HG03432 (cell line): Measurements from ENCODE around the gene STAP2.

Experiments
- ATAC-seq: cut with Tn5 transposase; IDR thresholded peaks from one replicate; pipeline ENCODE4 v1.9.1; 2021; ENCODE audit warnings: mild to moderate bottlenecking, moderate library complexity; ENCODE audit not compliant: unreplicated experiment

The STAP2 gene

GRCh38 chr19:4371247-4372164 lies 32.9 kb upstream of the STAP2 start:
- no peak for ATAC-seq

DNA sequence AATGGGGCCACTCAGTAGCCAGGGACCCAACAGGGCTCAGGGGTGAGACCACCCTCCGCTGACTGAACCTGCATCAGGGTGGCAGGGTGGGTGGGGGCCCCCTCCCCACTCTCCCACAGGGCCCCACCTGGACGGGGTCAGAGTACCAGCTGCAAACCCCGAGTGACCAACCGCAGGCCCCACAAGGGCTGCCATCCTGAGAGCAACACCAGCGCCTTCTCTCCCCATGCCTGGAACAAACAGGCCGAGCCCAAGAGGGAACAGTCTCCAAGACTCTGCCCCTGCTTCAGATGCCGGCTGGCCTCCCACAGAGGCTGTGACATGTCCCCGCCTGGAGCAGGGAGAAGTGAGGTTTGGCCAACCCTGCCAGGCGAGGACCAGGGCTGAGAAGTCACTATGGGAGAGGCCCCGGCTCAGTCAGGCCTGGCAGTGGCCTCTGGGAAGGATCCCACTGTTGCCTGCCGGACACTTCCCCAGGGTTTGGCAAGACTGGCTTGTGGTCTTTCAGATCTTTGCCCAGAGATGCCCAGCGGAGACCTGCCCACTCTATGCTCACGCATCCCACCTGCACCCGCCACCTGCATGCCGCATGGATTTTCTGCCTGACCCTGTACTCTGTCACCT lies 31.9 kb upstream of the STAP2 start:
- ATAC-seq, result no peak

DNA sequence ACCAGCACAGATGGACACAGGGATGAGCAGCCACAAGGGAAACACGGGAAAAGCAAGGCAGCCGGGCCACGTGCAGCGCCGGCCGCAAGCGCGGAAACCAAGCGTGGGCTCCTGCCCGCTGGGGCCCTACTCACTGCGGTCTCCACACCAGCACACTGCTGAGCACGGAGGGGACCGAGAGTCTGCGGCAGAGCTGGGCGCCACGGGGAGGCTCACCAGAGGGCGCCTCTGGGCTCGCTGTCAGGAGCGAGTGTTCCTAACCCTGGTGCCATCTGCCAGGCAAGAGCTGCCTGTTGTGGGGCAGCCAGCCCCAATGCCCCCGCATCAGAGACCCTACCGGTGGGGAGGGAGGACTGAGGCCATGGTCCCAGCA lies 31.2 kb upstream of the STAP2 start:
- peak; percentile 50 for ATAC-seq

DNA sequence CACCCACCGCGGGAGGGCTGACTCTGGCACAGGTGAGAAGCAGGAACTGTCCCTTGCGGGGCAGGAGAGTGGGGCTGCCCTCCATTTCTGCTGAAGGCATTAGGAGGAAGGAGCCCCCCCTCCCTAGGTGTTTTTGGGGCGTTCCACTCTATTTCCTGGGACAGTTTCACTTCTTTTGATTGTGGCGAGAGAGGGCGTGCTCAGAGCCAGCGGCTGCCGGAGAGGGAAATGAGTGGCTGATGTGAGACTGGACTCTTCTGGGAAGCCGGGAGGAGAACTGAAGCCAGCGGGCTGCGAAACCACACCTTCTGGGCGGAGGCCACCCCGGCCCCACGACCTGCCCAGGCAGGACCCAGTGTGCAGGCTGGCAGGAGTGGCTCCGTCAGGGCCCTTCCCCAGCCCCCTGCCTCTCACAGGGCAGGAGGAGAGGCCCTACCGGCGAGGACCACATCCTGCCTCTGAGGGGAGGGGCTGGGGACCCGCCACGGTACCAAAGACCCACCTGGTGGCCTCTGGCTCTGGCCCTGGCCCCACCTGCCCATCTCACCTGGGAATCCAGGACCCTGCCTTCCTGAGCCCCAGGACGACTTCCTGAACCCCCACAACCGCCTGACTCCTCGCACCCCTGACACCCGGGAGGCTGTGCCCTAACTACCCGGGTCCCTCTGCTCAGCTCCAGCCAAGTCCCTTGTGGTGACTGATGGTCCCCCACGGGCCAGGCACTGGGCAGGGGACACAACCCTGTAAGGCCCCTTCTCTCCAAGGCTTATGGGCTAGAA lies 30.7 kb upstream of the STAP2 start:
- peak; percentile 52 for ATAC-seq

DNA sequence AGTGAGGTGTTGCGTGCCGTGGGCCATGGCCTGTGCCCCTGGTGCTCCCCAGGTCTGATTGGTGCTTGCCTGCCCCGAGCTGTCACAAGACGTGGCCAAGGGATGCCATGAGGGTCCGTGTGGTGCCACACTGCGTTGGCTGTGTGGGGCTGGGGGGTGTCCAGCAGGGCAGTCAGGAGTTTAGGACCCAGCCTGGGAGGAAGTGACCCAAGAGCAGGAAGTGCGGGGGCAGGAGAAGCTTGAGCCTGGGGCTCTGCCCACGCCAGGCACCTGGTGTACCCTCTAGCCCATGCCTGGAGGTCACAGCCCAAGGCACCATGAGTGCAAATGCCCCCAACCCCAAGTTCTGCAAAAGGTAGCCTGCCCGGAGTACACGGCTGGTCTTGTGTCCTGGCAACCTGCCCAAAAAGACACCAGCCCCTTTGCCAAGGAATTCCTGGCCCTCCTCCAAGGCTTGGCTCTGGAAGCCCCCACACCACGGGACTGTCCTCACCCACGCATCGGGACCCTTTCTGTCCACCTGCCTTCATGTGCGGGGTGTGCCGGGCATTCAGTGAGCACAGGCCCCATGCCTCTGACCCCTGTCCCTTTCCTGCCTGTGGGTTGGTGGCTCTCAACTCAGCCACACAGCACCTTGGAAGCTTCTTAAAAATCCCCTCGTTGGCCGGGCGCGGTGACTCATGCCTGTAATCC lies 29.6 kb upstream of the STAP2 start:
- no peak for ATAC-seq

DNA sequence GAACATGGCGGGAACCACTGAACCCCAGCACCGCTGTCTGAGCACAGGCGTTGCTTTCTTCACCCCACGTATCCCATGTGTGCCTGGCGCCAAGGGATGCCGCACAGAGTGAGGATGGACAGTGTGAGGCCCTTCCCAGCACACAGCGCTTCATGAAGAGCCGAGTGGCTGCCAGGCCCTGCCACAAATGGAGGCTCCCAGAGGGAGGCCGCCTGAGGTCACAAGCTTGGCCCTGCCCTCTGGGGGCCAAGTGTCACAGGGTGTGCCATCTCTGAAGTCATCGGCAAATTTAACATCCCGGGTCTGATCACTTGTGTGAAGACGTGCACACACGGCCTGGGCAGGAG lies 29.1 kb upstream of the STAP2 start:
- no peak for ATAC-seq

- ATAC-seq, result no peak
These were observed 28.7 kb upstream of the STAP2 start for GRCh38 chr19:4367336-4367723.

DNA sequence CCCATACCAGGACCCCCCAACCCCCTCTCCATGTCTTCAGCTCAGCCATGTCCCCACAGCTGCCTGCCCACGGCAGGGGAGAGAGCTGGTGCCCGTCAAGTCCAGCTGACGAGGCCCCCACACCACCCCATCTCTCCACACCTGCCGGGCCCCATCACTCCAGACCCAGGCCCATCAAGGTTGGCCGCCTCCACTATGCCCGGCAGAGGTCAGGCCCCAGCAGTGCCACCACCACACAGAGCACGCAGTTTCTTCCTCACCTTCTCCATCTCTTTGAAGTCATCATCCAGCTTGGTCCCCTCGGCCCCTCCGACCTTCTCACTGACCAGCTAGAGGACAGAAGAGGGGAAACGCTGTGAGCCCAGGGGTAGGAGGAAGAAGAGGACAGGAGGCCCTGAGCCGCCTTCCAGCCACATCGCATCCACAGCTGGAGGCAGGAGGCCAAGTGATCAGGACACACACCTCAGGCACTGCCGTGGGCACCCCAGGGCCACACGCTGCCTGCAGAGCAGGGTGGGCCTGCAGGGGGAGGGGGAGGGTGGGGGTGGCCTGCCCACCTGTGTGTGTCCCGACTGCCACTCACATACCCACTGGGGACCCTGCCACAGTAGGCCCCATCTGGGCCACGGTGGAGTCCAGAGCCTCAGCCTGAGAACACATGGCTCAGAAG lies 28.2 kb upstream of the STAP2 start:
- no peak for ATAC-seq

DNA sequence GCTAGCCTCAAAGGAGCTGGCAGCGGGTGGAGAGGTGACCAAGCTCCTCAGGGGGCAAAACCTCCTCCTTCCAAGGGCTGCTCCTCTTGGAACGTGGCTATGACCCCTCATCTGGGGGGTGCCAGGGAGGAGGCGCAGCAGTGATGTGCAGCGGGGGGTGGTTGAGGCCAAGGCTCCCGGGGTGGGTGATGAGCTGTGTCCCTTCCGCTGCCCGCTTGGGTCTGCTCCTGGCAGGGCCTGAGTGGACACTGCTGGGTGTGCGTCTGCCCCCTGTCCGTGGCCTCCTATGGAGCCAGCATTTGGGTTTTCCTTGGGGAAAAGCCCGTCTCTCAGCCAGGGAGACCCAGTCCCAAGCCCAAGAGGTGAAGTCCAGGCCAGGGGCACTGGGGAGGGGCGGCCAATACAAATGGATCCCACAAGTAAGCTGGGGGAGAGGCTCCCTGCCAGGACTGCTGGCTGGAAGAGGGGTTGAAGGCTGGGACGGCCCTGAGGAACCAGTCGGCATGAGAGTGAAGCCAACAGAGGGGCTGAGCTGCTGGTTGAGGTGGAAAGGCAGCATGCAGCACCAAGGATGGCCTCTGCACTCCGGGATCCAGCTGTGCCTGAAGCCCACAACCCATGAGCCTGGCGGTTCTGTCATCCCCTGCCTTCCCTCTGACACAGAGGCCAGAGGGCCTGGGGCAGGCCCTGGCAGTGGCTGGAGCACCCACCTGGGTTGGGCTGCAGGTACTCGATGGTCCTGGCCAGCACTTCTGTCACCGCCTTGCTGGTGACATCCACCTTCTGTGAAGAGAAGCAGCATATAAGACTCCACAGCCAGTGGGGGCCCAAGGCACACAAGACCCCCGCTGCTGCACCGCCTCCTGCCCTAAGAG lies 27.4 kb upstream of the STAP2 start:
- ATAC-seq, result no peak

- no peak for ATAC-seq
These were observed 26.7 kb upstream of the STAP2 start for GRCh38 chr19:4365341-4365740.

DNA sequence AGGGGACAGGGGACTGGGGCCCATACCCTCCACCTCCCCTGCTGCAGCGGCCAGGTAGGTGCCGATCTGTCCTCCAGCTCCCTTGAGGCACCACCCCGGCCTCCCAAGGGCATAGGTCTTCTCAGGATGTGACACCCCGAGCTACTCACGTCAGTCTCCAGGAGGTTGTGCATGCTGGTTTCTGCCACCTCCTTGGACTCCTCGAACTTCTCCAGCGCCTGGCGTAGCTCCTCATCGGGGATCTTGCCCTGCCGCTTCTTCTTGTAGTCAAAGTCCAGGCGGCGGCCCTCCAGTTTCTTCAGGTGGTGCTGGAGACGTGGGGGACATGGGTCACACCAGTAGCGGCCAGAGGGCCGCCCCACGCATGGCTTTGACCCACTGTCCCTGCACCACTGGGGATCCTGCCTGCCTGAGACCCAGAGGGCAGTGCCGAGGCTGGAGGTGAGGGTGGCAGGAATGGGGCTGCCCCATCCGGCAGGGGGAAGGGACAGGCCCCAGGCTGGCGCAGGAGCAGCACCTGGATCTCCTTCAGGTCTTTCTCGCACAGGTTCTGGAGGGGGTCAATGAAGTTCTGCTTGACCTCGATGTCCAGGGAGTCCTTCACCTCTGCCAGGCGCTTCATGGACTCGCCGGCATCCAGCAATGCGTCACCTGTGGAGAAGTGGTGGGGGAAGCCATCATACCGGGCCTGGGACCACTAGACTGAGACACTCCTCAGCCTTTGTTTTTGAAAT lies 25.1 kb upstream of the STAP2 start:
- ATAC-seq, result no peak

DNA sequence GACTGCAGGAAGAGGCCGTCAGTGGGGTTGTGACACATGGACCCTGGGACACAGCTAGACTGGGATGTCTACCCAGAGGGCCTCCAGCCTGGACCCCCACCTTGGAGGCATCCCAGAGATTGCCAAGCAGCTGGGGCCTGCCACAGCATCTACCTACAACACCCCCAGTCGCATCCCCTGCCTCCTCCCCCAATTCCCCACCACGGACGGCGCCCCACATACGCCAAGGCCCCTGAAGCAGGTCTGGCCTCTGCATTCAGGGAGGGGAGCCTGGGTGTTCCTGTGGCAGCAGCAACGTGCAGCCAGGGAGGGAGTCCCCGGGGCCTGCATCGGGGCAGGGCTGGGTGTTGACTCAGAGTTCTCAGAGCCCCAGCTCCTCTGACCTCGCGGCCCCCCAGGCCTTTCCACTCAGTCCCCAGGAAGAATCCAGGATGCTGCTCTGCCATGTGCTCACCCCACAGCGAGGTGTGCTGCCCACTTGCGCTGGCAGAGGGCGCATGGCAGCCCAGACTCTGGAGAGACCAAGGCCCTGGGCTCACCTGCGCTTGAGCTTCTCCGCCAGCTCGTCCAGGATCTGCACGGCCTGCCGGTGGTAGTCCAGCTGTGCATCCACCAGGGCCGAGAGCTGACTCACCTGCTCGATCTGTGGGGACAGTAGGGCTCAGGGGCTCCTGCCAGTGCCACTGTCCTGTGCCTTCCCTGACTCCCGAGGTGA lies 24.4 kb upstream of the STAP2 start:
- no peak for ATAC-seq

- no peak for ATAC-seq
These were observed 23.6 kb upstream of the STAP2 start for GRCh38 chr19:4362101-4362828.

GRCh38 chr19:4361152-4362046 lies 22.8 kb upstream of the STAP2 start:
- ATAC-seq, result no peak

DNA sequence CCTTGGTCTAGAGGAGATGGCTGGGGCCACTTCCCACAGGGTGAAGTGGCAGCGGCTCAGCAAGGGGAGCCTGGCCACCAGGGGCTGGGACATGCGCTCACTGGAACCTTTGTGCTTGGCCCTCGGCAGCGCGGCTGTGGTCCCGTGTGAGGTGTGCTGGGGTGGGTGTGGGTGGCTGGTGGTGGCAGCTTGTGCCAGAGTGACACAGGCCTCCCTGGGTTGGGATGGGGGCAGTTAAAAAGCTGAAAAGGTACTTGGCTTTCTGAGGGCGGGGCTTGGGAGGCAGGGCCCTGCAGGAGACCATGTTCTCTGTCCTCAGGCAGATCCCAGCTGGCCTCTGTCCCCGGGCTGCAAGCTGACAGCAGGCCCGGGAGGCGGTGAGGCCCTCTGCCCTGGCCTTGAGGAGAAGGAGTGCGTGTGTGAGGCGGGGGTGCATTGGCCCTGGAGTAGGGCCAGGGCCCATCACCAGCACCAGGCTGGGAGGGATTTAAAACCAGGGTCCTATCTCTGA lies 22.1 kb upstream of the STAP2 start:
- ATAC-seq, result no peak

GRCh38 chr19:4360081-4360569 lies 21.5 kb upstream of the STAP2 start:
- ATAC-seq, result no peak
